DMS153 treated with DMSO at 0.1 percent for 48 hours (cell line): ENCODE results near the gene ASAP2.
"Not testable (repeated sequence)": the region's sequence is repeated elsewhere in the genome, so short reads cannot be mapped to it uniquely, and the experiment has no call there.

Experiments used
- DNase-seq: peaks from one replicate; lab custom pipeline; 2025; ENCODE audit not compliant: unreplicated experiment; lab: John Stamatoyannopoulos, UW

ASAP2 gene

GRCh38 chr2:9398251-9398650 is 191.6 kb downstream of the ASAP2 start:
- not testable (repeated sequence) for DNase-seq

GRCh38 chr2:9398881-9399780 is 192.5 kb downstream of the ASAP2 start:
- DNase-seq = no peak

GRCh38 chr2:9400268-9401058 is 193.9 kb downstream of the ASAP2 start:
- no peak for DNase-seq

GRCh38 chr2:9401059-9401547 is 194.5 kb downstream of the ASAP2 start:
- no peak for DNase-seq

- no peak for DNase-seq
These were observed 195.2 kb downstream of the ASAP2 start for GRCh38 chr2:9401646-9402371.

- DNase-seq = no peak
These were observed 197.3 kb downstream of the ASAP2 start for GRCh38 chr2:9403924-9404323.

GRCh38 chr2:9404451-9404850 is 197.8 kb downstream of the ASAP2 start:
- DNase-seq = no peak

GRCh38 chr2:9405636-9406035 is 199.0 kb downstream of the ASAP2 start:
- DNase-seq = no peak

GRCh38 chr2:9406529-9407362 is 200.1 kb downstream of the ASAP2 start:
- no peak for DNase-seq

GRCh38 chr2:9407363-9407811 is 200.8 kb downstream of the ASAP2 start:
- no peak for DNase-seq

- no peak for DNase-seq
These were observed 202.1 kb downstream of the ASAP2 start for GRCh38 chr2:9408641-9409151.

- DNase-seq = no peak
These were observed 203.5 kb downstream of the ASAP2 start for GRCh38 chr2:9410108-9410507.

GRCh38 chr2:9412781-9413180 is 206.2 kb downstream of the ASAP2 start:
- no peak for DNase-seq

GRCh38 chr2:9415516-9416169 is 209.0 kb downstream of the ASAP2 start:
- DNase-seq = no peak

- no peak for DNase-seq
These were observed 209.8 kb downstream of the ASAP2 start for GRCh38 chr2:9416267-9416961.

GRCh38 chr2:9416962-9417316 is 210.3 kb downstream of the ASAP2 start:
- no peak for DNase-seq

GRCh38 chr2:9417725-9418124 is 211.1 kb downstream of the ASAP2 start:
- DNase-seq = no peak

- no peak for DNase-seq
These were observed 212.1 kb downstream of the ASAP2 start for GRCh38 chr2:9418746-9419145.

GRCh38 chr2:9419541-9419940 is 212.9 kb downstream of the ASAP2 start:
- DNase-seq = no peak
